Upper lobe of right lung (tissue), 1 donor: ENCODE data around the gene MNX1. TPM values are rescaled to one million over a fixed set of nuclear protein-coding genes. Genes with fewer than 3 reads are reported as not detected.

Experiments used
- ATAC-seq: fragments of 200-7000 bp; cut with Tn5 transposase; one replicate; pipeline ENCODE4 v1.9.1; 2020; ENCODE audit warnings: mild to moderate bottlenecking, moderate library complexity
- DNase-seq: peaks from one replicate; pipeline ENCODE4 v3.0.0-alpha.2; 2020
- H3K27ac ChIP-seq: fragments of 200-600 bp; one replicate; pipeline ENCODE4 v1.8.0; 2022
- H3K27me3 ChIP-seq: fragments of 200-600 bp; one replicate; pipeline ENCODE4 v1.8.0; 2022; ENCODE audit warnings: mild to moderate bottlenecking
- H3K36me3 ChIP-seq: fragments of 200-600 bp; one replicate; pipeline ENCODE4 v1.8.0; 2022
- H3K4me1 ChIP-seq: fragments of 200-600 bp; one replicate; pipeline ENCODE4 v1.8.0; 2022
- H3K4me3 ChIP-seq: fragments of 200-600 bp; one replicate; pipeline ENCODE4 v1.8.0; 2022; ENCODE audit warnings: mild to moderate bottlenecking
- H3K9me3 ChIP-seq: fragments of 200-600 bp; one replicate; pipeline ENCODE4 v1.8.0; 2022
- intact Hi-C: fragments of 100-400 bp; cut with DNase I; formaldehyde crosslinking; loops from one replicate; pipeline ENCODE4 v1.11.0; 2022
- total RNA-seq: library from RNA; stranded (reverse); fragmentation: NEBNext Ultra II Directional; extraction: Animal tissue kit (Norgen Biotek cat#: 25700); gene quantifications from one replicate; pipeline ENCODE4 v1.2.1, GENCODE V29; 2021
- TF ChIP-seq, protein P1 (sequence below): fragments of 200-600 bp; IDR thresholded peaks from one replicate; pipeline ENCODE4 v1.8.0; 2022; ENCODE audit warnings: antibody characterized with exemption
- donor health status: DM: no; HTN: yes; CAD: no; lungs with severe emphysema.

The MNX1 gene
- total RNA-seq, 1 donor from 2014 or later, result 0.93 TPM

DNA sequence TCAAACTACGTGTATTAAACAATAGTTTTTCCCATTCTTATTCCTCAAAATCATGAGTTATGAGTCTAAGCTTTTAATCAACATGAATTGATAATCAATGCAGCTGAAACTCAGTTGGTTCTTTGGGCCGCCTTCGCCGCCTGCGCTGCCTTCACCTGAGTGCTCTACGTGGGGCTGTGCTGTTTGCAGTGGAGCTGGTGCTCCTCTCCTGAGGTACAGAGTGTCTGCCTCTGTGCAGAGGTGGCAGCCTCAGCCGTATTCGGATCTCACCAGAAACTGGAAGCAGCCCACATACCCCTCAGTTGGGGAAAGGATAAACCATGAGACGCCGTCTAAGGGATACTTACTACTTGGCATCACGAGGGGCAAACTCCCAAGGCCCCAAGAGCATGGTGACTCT is 45.5 kb downstream of the MNX1 start:
- no peaks in the 10 kb centered on the region for H3K4me1 ChIP-seq
- H3K9me3 ChIP-seq, result no peaks in the 10 kb centered on the region
- intact Hi-C loops, result no loop called here
- no peak overlapping the region for H3K27ac ChIP-seq
- ATAC-seq (no peak), DNase-seq (no peak)
- H3K27me3 ChIP-seq, result no peaks in the 10 kb centered on the region
- TF ChIP-seq, protein P1, sequence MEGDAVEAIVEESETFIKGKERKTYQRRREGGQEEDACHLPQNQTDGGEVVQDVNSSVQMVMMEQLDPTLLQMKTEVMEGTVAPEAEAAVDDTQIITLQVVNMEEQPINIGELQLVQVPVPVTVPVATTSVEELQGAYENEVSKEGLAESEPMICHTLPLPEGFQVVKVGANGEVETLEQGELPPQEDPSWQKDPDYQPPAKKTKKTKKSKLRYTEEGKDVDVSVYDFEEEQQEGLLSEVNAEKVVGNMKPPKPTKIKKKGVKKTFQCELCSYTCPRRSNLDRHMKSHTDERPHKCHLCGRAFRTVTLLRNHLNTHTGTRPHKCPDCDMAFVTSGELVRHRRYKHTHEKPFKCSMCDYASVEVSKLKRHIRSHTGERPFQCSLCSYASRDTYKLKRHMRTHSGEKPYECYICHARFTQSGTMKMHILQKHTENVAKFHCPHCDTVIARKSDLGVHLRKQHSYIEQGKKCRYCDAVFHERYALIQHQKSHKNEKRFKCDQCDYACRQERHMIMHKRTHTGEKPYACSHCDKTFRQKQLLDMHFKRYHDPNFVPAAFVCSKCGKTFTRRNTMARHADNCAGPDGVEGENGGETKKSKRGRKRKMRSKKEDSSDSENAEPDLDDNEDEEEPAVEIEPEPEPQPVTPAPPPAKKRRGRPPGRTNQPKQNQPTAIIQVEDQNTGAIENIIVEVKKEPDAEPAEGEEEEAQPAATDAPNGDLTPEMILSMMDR, result no peak
- H3K36me3 ChIP-seq, result peaks cover 91% of the 10 kb centered on the region
- no peak overlapping the region for H3K4me3 ChIP-seq

DNA sequence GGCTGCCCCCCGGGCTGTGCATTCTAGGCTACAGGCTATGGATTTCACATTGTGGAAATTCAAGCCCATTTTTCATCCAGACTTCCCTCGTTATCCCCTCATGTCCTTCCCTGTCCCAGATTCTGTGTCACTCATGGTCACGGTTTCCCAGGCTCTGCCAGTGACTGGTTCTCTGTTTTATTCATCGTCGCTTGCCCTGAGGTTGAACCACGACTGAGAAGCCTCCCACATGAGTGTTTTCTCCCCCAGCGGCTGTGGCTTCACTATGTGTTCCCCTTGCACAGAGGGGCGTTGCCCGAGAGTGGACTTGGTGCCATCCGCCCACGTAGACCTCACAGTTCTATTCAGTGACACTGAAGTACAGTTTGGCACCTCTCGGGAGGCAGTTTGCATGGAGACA is 47.0 kb downstream of the MNX1 start:
- TF ChIP-seq, protein P1, result no peak
- intact Hi-C loops, result no loop called here
- peaks cover 96% of the 10 kb centered on the region for H3K36me3 ChIP-seq

DNA sequence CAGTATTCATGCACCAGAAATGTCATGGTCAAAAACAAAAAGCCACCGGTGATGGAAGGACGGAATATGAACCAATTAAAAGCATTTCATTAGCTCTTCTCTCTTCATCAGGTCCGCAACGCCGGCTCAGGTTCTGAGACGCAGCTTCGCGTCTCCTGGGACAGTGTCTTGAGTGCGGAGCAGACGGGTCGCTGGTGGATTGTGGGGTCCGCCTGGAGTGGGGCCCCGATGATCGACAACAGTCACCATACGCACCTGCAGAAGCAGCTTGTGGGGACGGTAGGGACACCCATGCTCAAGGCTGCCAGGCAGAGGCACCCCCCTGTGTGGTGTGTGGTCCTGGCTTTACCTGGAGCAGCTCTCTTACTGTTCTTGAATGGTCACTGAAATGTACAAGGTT is 47.6 kb downstream of the MNX1 start:
- Histone ChIP-seq H3K4me1 (no peaks in the 10 kb centered on the region), H3K4me3 (no peak overlapping the region), H3K9me3 (no peaks in the 10 kb centered on the region), H3K27me3 (no peaks in the 10 kb centered on the region), H3K36me3 (peaks cover 97% of the 10 kb centered on the region), H3K27ac (no peak overlapping the region)
- ATAC-seq (no peak), DNase-seq (no peak)
- intact Hi-C loops, result no loop called here
- TF ChIP-seq, protein P1, result no peak

More for the DNA sequence above, 47.0 kb downstream of the MNX1 start:
- no peak for DNase-seq
- no peak for ATAC-seq
- no peak overlapping the region for H3K27ac ChIP-seq
- no peaks in the 10 kb centered on the region for H3K9me3 ChIP-seq
- no peaks in the 10 kb centered on the region for H3K4me1 ChIP-seq
- no peaks in the 10 kb centered on the region for H3K27me3 ChIP-seq
- H3K4me3 ChIP-seq, result no peak overlapping the region

DNA sequence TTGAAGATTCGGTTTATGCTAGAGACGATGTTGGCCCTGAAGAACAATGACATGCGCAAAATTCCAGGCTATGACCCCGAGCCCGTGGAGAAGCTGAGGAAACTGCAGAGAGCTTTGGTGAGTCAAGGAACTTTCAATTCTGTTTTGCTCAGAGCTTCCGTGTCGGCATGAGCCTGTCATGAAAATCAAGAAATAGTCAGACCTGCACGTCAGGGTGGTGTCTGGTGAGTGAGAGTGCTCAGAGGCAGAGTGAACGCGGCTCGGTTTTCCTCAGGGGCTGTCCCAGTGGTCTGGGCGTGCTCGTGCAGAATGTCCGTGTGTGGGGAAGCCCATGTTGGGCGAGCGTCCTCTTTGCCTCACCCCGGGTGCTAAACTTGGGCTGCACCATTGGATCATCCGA is 48.3 kb downstream of the MNX1 start:
- no peak for ATAC-seq
- H3K27ac ChIP-seq, result no peak overlapping the region
- no peaks in the 10 kb centered on the region for H3K4me1 ChIP-seq
- no peak overlapping the region for H3K4me3 ChIP-seq
- peaks cover 97% of the 10 kb centered on the region for H3K36me3 ChIP-seq
- TF ChIP-seq, protein P1, result no peak
- intact Hi-C loops, result no loop called here
- no peaks in the 10 kb centered on the region for H3K27me3 ChIP-seq
- DNase-seq, result no peak
- no peaks in the 10 kb centered on the region for H3K9me3 ChIP-seq

DNA sequence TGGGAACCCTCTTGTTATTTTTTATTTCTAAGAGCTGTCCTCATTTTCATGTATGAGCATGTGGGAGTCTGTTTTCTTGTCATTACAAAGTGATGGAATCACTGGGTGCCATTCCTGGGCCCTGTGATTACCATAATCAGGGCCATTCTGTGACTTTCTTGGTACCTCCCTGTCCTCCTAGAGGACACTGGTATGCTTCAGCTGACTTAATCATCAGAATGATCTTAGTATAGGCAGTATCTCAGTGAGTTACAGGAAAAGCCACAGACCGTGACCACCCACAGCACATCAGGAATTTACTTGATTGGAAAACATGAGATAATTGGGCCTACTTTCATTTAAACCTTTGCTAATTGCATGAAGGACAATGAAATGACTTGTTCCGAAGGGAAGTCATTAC is 53.7 kb downstream of the MNX1 start:
- Histone ChIP-seq H3K4me1 (peaks cover 6% of the 10 kb centered on the region), H3K36me3 (peaks cover 95% of the 10 kb centered on the region), H3K4me3 (no peak overlapping the region), H3K27ac (no peak overlapping the region), H3K27me3 (no peaks in the 10 kb centered on the region), H3K9me3 (no peaks in the 10 kb centered on the region)
- ATAC-seq (no peak), DNase-seq (no peak)
- TF ChIP-seq, protein P1, result no peak
- intact Hi-C loops, result no loop called here

DNA sequence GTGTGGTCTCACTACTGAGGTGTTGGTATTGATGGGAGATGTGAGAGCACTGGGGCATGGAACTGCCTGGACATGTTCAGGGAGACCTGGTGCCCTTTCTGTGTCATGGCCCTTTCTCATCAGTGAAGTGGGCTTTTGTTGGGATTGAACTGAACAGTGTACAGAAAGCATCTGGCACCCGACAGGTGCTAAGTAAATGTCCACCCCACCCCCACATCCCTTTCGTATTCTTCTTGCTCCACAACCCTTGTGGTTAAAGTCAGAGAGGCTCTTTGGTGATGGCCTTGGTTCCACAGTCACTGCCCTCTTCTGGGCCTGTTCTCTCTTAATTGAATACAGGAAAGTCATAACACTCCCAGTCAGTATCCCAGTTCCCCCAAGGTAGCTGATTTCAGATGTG is 55.5 kb downstream of the MNX1 start:
- no peaks in the 10 kb centered on the region for H3K9me3 ChIP-seq
- no peak overlapping the region for H3K4me3 ChIP-seq
- peaks cover 77% of the 10 kb centered on the region for H3K36me3 ChIP-seq
- H3K4me1 ChIP-seq, result peaks cover 20% of the 10 kb centered on the region
- H3K27me3 ChIP-seq, result no peaks in the 10 kb centered on the region
- no peak for DNase-seq
- intact Hi-C loops, result no loop called here
- ATAC-seq, result no peak
- H3K27ac ChIP-seq, result no peak overlapping the region
- TF ChIP-seq, protein P1, result no peak
